Transverse colon (tissue), 4 donors: ENCODE results near the gene RNU6-1. TPM values are rescaled to one million over a fixed set of nuclear protein-coding genes. Genes with fewer than 3 reads are reported as not detected.

Source experiments
- DNase-seq: peaks from one replicate; pipeline ENCODE4 v3.0.0-alpha.2; 2019
- H3K27ac ChIP-seq, 4 donors: fragments of 200-600 bp; sonication (generic); 2 replicates each; pipeline ENCODE4 v1.5.1; 2016 to 2018; ENCODE audit warnings: inconsistent platforms in 4 of 4
- H3K27me3 ChIP-seq: fragments of 200-600 bp; sonication (generic); 2 replicates; pipeline ENCODE4 v1.5.1; 2017; ENCODE audit warnings: inconsistent platforms
- H3K36me3 ChIP-seq, 4 donors: fragments of 200-600 bp; sonication (generic); 2 replicates each; pipeline ENCODE4 v1.5.1; 2017 to 2019; ENCODE audit warnings: inconsistent platforms in 4 of 4
- H3K4me1 ChIP-seq, 4 donors: fragments of 200-600 bp; sonication (generic); 2 replicates each; pipeline ENCODE4 v1.5.1; 2017 to 2020; ENCODE audit warnings: inconsistent platforms in 4 of 4
- H3K4me3 ChIP-seq, 4 donors: fragments of 200-600 bp; sonication (generic); 1 replicate in 1 of 4; 2 replicates in 3 of 4; pipeline versions ENCODE4 v1.5.1 to v1.6.1; 2017 to 2019; ENCODE audit warnings: inconsistent platforms in 4 of 4
- H3K9me3 ChIP-seq, 2 donors: fragments of 200-600 bp; sonication (generic); 2 replicates each; pipeline ENCODE4 v1.5.1; 2017 to 2019; ENCODE audit warnings: inconsistent platforms in 2 of 2
- CTCF ChIP-seq, 5 experiments: fragments of 200-600 bp in 3 of 5; fragments of 450-650 bp in 2 of 5; sonication (generic) in 3 of 5; IDR thresholded peaks; 1 replicate in 2 of 5; 2 replicates in 3 of 5; pipeline ENCODE4 v1.5.1; 2016 to 2017; ENCODE audit warnings: antibody characterized with exemption in 5 of 5, inconsistent platforms in 3 of 5, mild to moderate bottlenecking in 2 of 5, moderate library complexity in 1 of 5
- EP300 ChIP-seq: sonication (generic); formaldehyde crosslinking; IDR thresholded peaks from one replicate; pipeline ENCODE4 v1.6.1; 2017; ENCODE audit warnings: antibody characterized with exemption, low read depth
- POLR2A ChIP-seq: fragments of 450-650 bp; IDR thresholded peaks from one replicate; pipeline ENCODE4 v1.6.1; 2016; ENCODE audit warnings: antibody characterized with exemption, mild to moderate bottlenecking, moderate library complexity
- POLR2AphosphoS5 ChIP-seq, 3 donors: sonication (generic); formaldehyde crosslinking; IDR thresholded peaks; one replicate each; pipeline ENCODE4 v1.6.1; 2016; ENCODE audit warnings: antibody characterized with exemption in 3 of 3
- WGBS, 2 donors: methylation state at CpG; one replicate each; pipeline ENCODE4 v1.1.5; 2018; ENCODE audit warnings: low coverage in 1 of 2; 5-methylcytosine and 5-hydroxymethylcytosine counted together
- in situ Hi-C, 4 donors: fragments of 200-750 bp; cut with MboI; loops; one replicate each; pipeline versions ENCODE4 v1.15.0 to v1.15.1; 2017; ENCODE audit warnings: low sequenced_read_pairs in 3 of 4, low pct_ligation_motif_present in 1 of 4, low pct_unique_long_range_greater_than_20kb in 1 of 4
- intact Hi-C: fragments of 100-400 bp; cut with DNase I; formaldehyde crosslinking; loops from one replicate; pipeline ENCODE4 v1.15.1; 2023; ENCODE audit warnings: low total_unique reads
- total RNA-seq, 4 donors: library from RNA; depleted of rRNA; stranded (reverse); fragments of >200 nt; gene quantifications; one replicate each; pipeline ENCODE4 v1.1.0, GENCODE V29; 2016

The RNU6-1 gene
- total RNA-seq, 4 donors from 2014 or later, result not detected

- 52% methylated on average over 6 to 16 of the region's 16 CpGs for WGBS, 2 donors
- in situ Hi-C loops, result loop anchor here in 3 of 4 donors (10.0 to 25.0 kb wide), 3 partner anchors 199 to 299 kb away; partner anchors contain the start of gene PIAS1 (in 3 of the 3)
These were observed 23.1 kb upstream of the RNU6-1 start for GRCh38 chr15:67862750-67863441.

GRCh38 chr15:67861983-67862382 is 22.1 kb upstream of the RNU6-1 start:
- intact Hi-C loops, result loop anchor here (2.0 to 10.0 kb wide), 3 partner anchors 193 to 349 kb away; partner anchors contain the start of gene PIAS1
- DNase-seq, result no peak
- no peaks in the 10 kb centered on the region for H3K36me3 ChIP-seq
- WGBS, 2 donors, result 94% methylated on average over 2 to 3 of the region's 3 CpGs
- in situ Hi-C loops, result loop anchor here in 3 of 4 donors (10.0 to 25.0 kb wide), 3 partner anchors 200 to 300 kb away; partner anchors contain the start of gene PIAS1 (in 3 of the 3)
- no peaks in the 10 kb centered on the region for H3K27me3 ChIP-seq
- peaks cover 3 to 12% (median 10%) of the 10 kb centered on the region in 4 donors for H3K4me1 ChIP-seq
- no peak overlapping the region for H3K27ac ChIP-seq
- no peaks in the 10 kb centered on the region for H3K9me3 ChIP-seq
- H3K4me3 ChIP-seq, result no peak overlapping the region
- no peak for TF ChIP-seq POLR2A
- TF ChIP-seq POLR2AphosphoS5 (IDR thresholded peaks at IDR 0.05), result no peak
- no peak for TF ChIP-seq CTCF (IDR thresholded peaks at IDR 0.05)
- TF ChIP-seq EP300, result no peak

More at GRCh38 chr15:67862750-67863441, 23.1 kb upstream of the RNU6-1 start:
- Histone ChIP-seq H3K27ac (peak overlapping the region; percentile 9 to 67 (median 61)), H3K9me3 (no peaks in the 10 kb centered on the region), H3K27me3 (no peaks in the 10 kb centered on the region), H3K4me1 (peaks cover 3 to 12% (median 10%) of the 10 kb centered on the region in 4 donors), H3K4me3 (peak overlapping the region in 3 of 4 donors; percentile 28 to 57 (median 35)), H3K36me3 (no peaks in the 10 kb centered on the region)
- DNase-seq, result no peak
- intact Hi-C loops, result loop anchor here (2.0 to 10.0 kb wide), 3 partner anchors 192 to 348 kb away; partner anchors contain the start of gene PIAS1
- TF ChIP-seq CTCF (IDR thresholded peaks at IDR 0.05) (no peak), POLR2AphosphoS5 (IDR thresholded peaks at IDR 0.05) (no peak), POLR2A (no peak), EP300 (no peak)

GRCh38 chr15:67859331-67859946 is 19.6 kb upstream of the RNU6-1 start:
- in situ Hi-C loops, result loop anchor here in 3 of 4 donors (25.0 kb wide), 2 partner anchors 203 to 303 kb away; partner anchors contain the start of gene PIAS1 (in 3 of the 3)
- no peak for TF ChIP-seq CTCF (IDR thresholded peaks at IDR 0.05)
- no peak for TF ChIP-seq POLR2A
- TF ChIP-seq POLR2AphosphoS5 (IDR thresholded peaks at IDR 0.05), result no peak
- no peak for TF ChIP-seq EP300

GRCh38 chr15:67857220-67857619 is 17.4 kb upstream of the RNU6-1 start:
- no peaks in the 10 kb centered on the region for H3K27me3 ChIP-seq
- no peak overlapping the region for H3K4me3 ChIP-seq
- DNase-seq, result no peak
- in situ Hi-C loops (loop anchor here in 3 of 4 donors (25.0 kb wide), 2 partner anchors 205 to 305 kb away; partner anchors contain the start of gene PIAS1 (in 3 of the 3)), intact Hi-C loops (no loop called here)
- no peaks in the 10 kb centered on the region for H3K4me1 ChIP-seq
- H3K27ac ChIP-seq, result no peak overlapping the region
- no peak for TF ChIP-seq EP300
- TF ChIP-seq POLR2A, result no peak
- no peak for TF ChIP-seq CTCF (IDR thresholded peaks at IDR 0.05)
- no peak for TF ChIP-seq POLR2AphosphoS5 (IDR thresholded peaks at IDR 0.05)
- WGBS, 2 donors, result 67 to 100% methylated on average over 1 to 3 of the region's 3 CpGs
- H3K9me3 ChIP-seq, result no peaks in the 10 kb centered on the region
- H3K36me3 ChIP-seq, result no peaks in the 10 kb centered on the region

More at GRCh38 chr15:67859331-67859946, 19.6 kb upstream of the RNU6-1 start:
- no peak for DNase-seq
- Histone ChIP-seq H3K4me1 (peaks cover 3 to 12% (median 10%) of the 10 kb centered on the region in 4 donors), H3K27ac (no peak overlapping the region), H3K27me3 (no peaks in the 10 kb centered on the region), H3K4me3 (no peak overlapping the region), H3K9me3 (no peaks in the 10 kb centered on the region), H3K36me3 (no peaks in the 10 kb centered on the region)
- 79% methylated on average over 5 of the region's 5 CpGs; no CpG with 5 or more reads in 1 of the 2 donors for WGBS, 2 donors
- intact Hi-C loops, result no loop called here
